ENCODE results near the gene RCC2.
"Not testable (repeated sequence)": the region's sequence is repeated elsewhere in the genome, so short reads cannot be mapped to it uniquely, and the experiment has no call there.

The RCC2 gene

GRCh38 chr1:17439250-17440073 is at the start of gene RCC2:
TSS of gene RCC2 (minus strand) at chr1:17439677. CDS start at chr1:17438514, 1,163 bp downstream.
- DNase-seq = peak; percentile 62

- DNase-seq = no peak
Measured at GRCh38 chr1:17486242-17486641, 46.8 kb upstream of the RCC2 start.

- DNase-seq = no peak
Measured at GRCh38 chr1:17485281-17485680, 45.8 kb upstream of the RCC2 start.

GRCh38 chr1:17481981-17482380 is 42.5 kb upstream of the RCC2 start:
- not testable (repeated sequence) for DNase-seq

- DNase-seq = no peak
Measured at GRCh38 chr1:17480846-17481245, 41.4 kb upstream of the RCC2 start.

GRCh38 chr1:17475752-17476151 is 36.3 kb upstream of the RCC2 start:
- DNase-seq = no peak

- DNase-seq = not testable (repeated sequence)
Measured at GRCh38 chr1:17474836-17475555, 35.5 kb upstream of the RCC2 start.

- no peak for DNase-seq
Measured at GRCh38 chr1:17472814-17473213, 33.3 kb upstream of the RCC2 start.

- no peak for DNase-seq
Measured at GRCh38 chr1:17471393-17471792, 31.9 kb upstream of the RCC2 start.

- no peak for DNase-seq
Measured at GRCh38 chr1:17470021-17470799, 30.7 kb upstream of the RCC2 start.

- DNase-seq = not testable (repeated sequence)
Measured at GRCh38 chr1:17468357-17469265, 29.1 kb upstream of the RCC2 start.

GRCh38 chr1:17466359-17466758 is 26.9 kb upstream of the RCC2 start:
- DNase-seq = no peak

- DNase-seq = no peak
Measured at GRCh38 chr1:17465228-17465627, 25.8 kb upstream of the RCC2 start.

GRCh38 chr1:17463991-17464390 is 24.5 kb upstream of the RCC2 start:
- DNase-seq = no peak

- DNase-seq = no peak
Measured at GRCh38 chr1:17462669-17463068, 23.2 kb upstream of the RCC2 start.

- no peak for DNase-seq
Measured at GRCh38 chr1:17460219-17460618, 20.7 kb upstream of the RCC2 start.

- no peak for DNase-seq
Measured at GRCh38 chr1:17458794-17459193, 19.3 kb upstream of the RCC2 start.

- no peak for DNase-seq
Measured at GRCh38 chr1:17452686-17453085, 13.2 kb upstream of the RCC2 start.

- not testable (repeated sequence) for DNase-seq
Measured at GRCh38 chr1:17452203-17452602, 12.7 kb upstream of the RCC2 start.

GRCh38 chr1:17451731-17452130 is 12.3 kb upstream of the RCC2 start:
- DNase-seq = no peak

GRCh38 chr1:17447501-17447992 is 8.1 kb upstream of the RCC2 start:
- no peak for DNase-seq

GRCh38 chr1:17442841-17443240 is 3.4 kb upstream of the RCC2 start:
- DNase-seq = no peak
